ENCODE results near the gene TRIM31. TPM values are rescaled to one million over a fixed set of nuclear protein-coding genes. Genes with fewer than 3 reads are reported as not detected.

Gene TRIM31
- total and polyA plus RNA-seq, 2 of the 4 experiments (the other 2 are of a cell fraction) = not detected

DNA sequence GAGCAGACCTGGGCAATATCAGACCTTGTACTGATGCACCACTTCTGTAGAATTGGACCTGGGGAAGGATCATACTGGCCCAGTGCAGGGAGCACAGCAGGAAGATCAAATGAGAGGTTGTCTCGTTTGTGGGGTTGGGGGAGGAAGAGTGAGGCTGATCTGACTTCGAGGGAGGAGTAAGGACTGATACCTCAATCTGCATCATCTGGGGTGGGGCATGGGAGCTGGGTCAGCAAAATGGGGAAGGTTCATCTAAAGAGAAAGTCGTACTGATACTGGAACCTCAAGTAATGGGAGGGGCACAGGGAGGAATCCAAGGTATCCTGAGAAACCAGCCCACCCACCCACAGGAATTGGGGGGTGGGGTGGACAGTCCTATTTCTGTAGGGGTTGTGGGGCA, 41.0 kb downstream of the TRIM31 start:
- peaks cover 3% of the 10 kb centered on the region; the same call in 1 of the 2 replicates for H3K9me1 ChIP-seq (ENCODE audit: insufficient read depth, low read length)
- H3K4me1 ChIP-seq (ENCODE audit: control insufficient read depth, insufficient read depth, low read length) = peaks cover 3% of the 10 kb centered on the region; the same call in 1 of the 2 replicates
- no TSS peak for BruUV-seq (replicated peaks)
- no peak overlapping the region for H2BK20ac ChIP-seq (ENCODE audit: low read depth, low read length)
- 0 out of 2 replicates have a peak overlapping the region, but pooled peaks have one; percentile 24 for H3K23ac ChIP-seq (ENCODE audit: low read depth, low read length)
- no peaks in the 10 kb centered on the region for H4K20me1 ChIP-seq (ENCODE audit: insufficient read depth, low read length)
- H3K27ac ChIP-seq (ENCODE audit: insufficient read depth, low read length) = no peak overlapping the region
- H3K18ac ChIP-seq (ENCODE audit: low read depth, low read length) = no peak overlapping the region
- 60% methylated on average over 2 of the region's 3 CpGs; no CpG with 5 or more reads in 1 of the 2 experiments for WGBS, 2 experiments (ENCODE audit: extremely low coverage in 2 of 2, insufficient read length in 1 of 2)
- no peak overlapping the region for H3K14ac ChIP-seq (replicated peaks; ENCODE audit: low read depth, low read length)
- no peak overlapping the region for H3K4ac ChIP-seq (ENCODE audit: low read depth, low read length)
- CTCF ChIA-PET = no interaction called here
- no peak overlapping the region for H2BK15ac ChIP-seq (ENCODE audit: low read depth, low read length)
- no peak overlapping the region for H3K9ac ChIP-seq (ENCODE audit: low read depth, low read length)
- no peak overlapping the region for H4K8ac ChIP-seq (ENCODE audit: low read depth in 2 of 2, low read length in 2 of 2)
- no peak overlapping the region for H3K56ac ChIP-seq (ENCODE audit: extremely low read depth, insufficient read depth, low read length)
- no peaks in the 10 kb centered on the region for H3K9me3 ChIP-seq (ENCODE audit: control insufficient read depth, insufficient read depth, low read length)
- H3K4me2 ChIP-seq (ENCODE audit: low read depth, low read length) = no peak overlapping the region; the same call in 1 of the 2 replicates
- H2AFZ ChIP-seq (replicated peaks; ENCODE audit: low read length, poor library complexity) = peak overlapping the region; percentile 68
- peaks cover 8% of the 10 kb centered on the region; the same call in 1 of the 2 replicates for H3K36me3 ChIP-seq (ENCODE audit: control insufficient read depth, insufficient read depth, low read length)
- no peak overlapping the region for H2AK9ac ChIP-seq (replicated peaks; ENCODE audit: low read depth, low read length, poor library complexity)
- POLR2A ChIA-PET (ENCODE audit: unreplicated experiment) = no interaction called here
- TF ChIP-seq FOS (IDR thresholded peaks at IDR 0.05; ENCODE audit: low read depth, low read length) (no peak), CEBPB (IDR thresholded peaks at IDR 0.05; ENCODE audit: low read depth, low read length) (no peak), RFX5 (IDR thresholded peaks at IDR 0.05; ENCODE audit: low read depth, low read length) (no peak), MAFK (IDR thresholded peaks at IDR 0.05; ENCODE audit: low read depth, low read length) (no peak), BHLHE40 (IDR thresholded peaks at IDR 0.05; ENCODE audit: low read depth, low read length) (no peak), RCOR1 (IDR thresholded peaks at IDR 0.05; ENCODE audit: insufficient replicate concordance, low read length) (no peak), MXI1 (IDR thresholded peaks at IDR 0.05; ENCODE audit: borderline replicate concordance, low read depth, low read length) (no peak)
- TF ChIP-seq, protein P1, sequence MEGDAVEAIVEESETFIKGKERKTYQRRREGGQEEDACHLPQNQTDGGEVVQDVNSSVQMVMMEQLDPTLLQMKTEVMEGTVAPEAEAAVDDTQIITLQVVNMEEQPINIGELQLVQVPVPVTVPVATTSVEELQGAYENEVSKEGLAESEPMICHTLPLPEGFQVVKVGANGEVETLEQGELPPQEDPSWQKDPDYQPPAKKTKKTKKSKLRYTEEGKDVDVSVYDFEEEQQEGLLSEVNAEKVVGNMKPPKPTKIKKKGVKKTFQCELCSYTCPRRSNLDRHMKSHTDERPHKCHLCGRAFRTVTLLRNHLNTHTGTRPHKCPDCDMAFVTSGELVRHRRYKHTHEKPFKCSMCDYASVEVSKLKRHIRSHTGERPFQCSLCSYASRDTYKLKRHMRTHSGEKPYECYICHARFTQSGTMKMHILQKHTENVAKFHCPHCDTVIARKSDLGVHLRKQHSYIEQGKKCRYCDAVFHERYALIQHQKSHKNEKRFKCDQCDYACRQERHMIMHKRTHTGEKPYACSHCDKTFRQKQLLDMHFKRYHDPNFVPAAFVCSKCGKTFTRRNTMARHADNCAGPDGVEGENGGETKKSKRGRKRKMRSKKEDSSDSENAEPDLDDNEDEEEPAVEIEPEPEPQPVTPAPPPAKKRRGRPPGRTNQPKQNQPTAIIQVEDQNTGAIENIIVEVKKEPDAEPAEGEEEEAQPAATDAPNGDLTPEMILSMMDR (conservative IDR thresholded peaks at IDR 0.05; ENCODE audit: low read depth, low read length) = no peak
- TF ChIP-seq, protein P2, sequence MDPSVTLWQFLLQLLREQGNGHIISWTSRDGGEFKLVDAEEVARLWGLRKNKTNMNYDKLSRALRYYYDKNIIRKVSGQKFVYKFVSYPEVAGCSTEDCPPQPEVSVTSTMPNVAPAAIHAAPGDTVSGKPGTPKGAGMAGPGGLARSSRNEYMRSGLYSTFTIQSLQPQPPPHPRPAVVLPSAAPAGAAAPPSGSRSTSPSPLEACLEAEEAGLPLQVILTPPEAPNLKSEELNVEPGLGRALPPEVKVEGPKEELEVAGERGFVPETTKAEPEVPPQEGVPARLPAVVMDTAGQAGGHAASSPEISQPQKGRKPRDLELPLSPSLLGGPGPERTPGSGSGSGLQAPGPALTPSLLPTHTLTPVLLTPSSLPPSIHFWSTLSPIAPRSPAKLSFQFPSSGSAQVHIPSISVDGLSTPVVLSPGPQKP (IDR thresholded peaks at IDR 0.05; ENCODE audit: borderline replicate concordance, low read depth, low read length) = no peak
- TF ChIP-seq, protein P3, sequence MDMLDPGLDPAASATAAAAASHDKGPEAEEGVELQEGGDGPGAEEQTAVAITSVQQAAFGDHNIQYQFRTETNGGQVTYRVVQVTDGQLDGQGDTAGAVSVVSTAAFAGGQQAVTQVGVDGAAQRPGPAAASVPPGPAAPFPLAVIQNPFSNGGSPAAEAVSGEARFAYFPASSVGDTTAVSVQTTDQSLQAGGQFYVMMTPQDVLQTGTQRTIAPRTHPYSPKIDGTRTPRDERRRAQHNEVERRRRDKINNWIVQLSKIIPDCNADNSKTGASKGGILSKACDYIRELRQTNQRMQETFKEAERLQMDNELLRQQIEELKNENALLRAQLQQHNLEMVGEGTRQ (IDR thresholded peaks at IDR 0.05; ENCODE audit: low read depth, low read length) = no peak
- peaks cover 59% of the 10 kb centered on the region for H3K27me3 ChIP-seq (ENCODE audit: control insufficient read depth, insufficient read depth, low read length)
- intact Hi-C loops (cut with micrococcal nuclease) (no loop called here), dilution Hi-C loops (cut with HindIII; ENCODE audit: low sequenced_read_pairs, unreplicated experiment) (no loop called here), in situ Hi-C loops (cut with MboI; ENCODE audit: low sequenced_read_pairs) (no loop called here)
- no peak overlapping the region for H2BK5ac ChIP-seq (ENCODE audit: low read depth, low read length, poor library complexity, severe bottlenecking)
- no peak overlapping the region for H4K91ac ChIP-seq (ENCODE audit: insufficient read depth, low read depth, low read length)
- no peak overlapping the region for H4K5ac ChIP-seq (ENCODE audit: low read depth, low read length)
- H3K4me3 ChIP-seq (ENCODE audit: insufficient read depth, low read depth, low read length) = no peak overlapping the region
- no peak overlapping the region for H2AK5ac ChIP-seq (ENCODE audit: low read depth, low read length)
- ATAC-seq (ENCODE audit: low read depth) = no peak
- peaks cover 6 to 17% of the 10 kb centered on the region in 2 experiments for H3K79me1 ChIP-seq (ENCODE audit: low read depth in 1 of 2, low read length in 2 of 2)
- H2BK120ac ChIP-seq (ENCODE audit: low read depth, low read length) = no peak overlapping the region
- no peak for DNase-seq
